Common myeloid progenitor, CD34-positive (primary cell): Measurements from ENCODE around the gene EDRF1.

Experiments used
- CTCF ChIA-PET: fragments of 350-600 bp; sonication (Branson Sonifier 250); formaldehyde crosslinking; loops from one replicate; lab custom pipeline; 2021; ENCODE audit warnings: antibody characterized with exemption; lab: Charles Lee
- POLR2A ChIA-PET: fragments of 350-600 bp; sonication (Branson Sonifier 250); formaldehyde crosslinking; loops from one replicate; lab custom pipeline; 2021; ENCODE audit warnings: antibody characterized with exemption; lab: Charles Lee
- DNase-seq, 3 donors: peaks; one replicate each; pipeline versions ENCODE4 v3.0.0 to v3.0.0-alpha.2; 2013
- H3K27ac ChIP-seq, 2 experiments: 1 replicate in 1 of 2; 2 replicates in 1 of 2; pipeline ENCODE4 v1.7.0; 2013; ENCODE audit warnings: inconsistent platforms in 2 of 2, low read length in 2 of 2, mild to moderate bottlenecking in 2 of 2, low read depth in 1 of 2, moderate library complexity in 1 of 2; ENCODE audit not compliant: severe bottlenecking in 2 of 2, insufficient read depth in 1 of 2, poor library complexity in 1 of 2
- H3K27me3 ChIP-seq, 5 experiments: replicated peaks in 2 of 5; 1 replicate in 3 of 5; 2 replicates in 2 of 5; pipeline versions ENCODE4 v1.6.1 to v1.7.0; 2013; ENCODE audit warnings: low read length in 4 of 5, mild to moderate bottlenecking in 2 of 5, moderate library complexity in 2 of 5, inconsistent platforms in 1 of 5; ENCODE audit not compliant: insufficient read depth in 5 of 5, control insufficient read depth in 4 of 5
- H3K36me3 ChIP-seq, 4 experiments: 1 replicate in 2 of 4; 2 replicates in 2 of 4; pipeline versions ENCODE4 v1.6.1 to v1.7.0; 2013; ENCODE audit warnings: low read length in 3 of 4, control low read depth in 1 of 4, mild to moderate bottlenecking in 1 of 4; ENCODE audit not compliant: control insufficient read depth in 4 of 4, insufficient read depth in 4 of 4
- H3K4me1 ChIP-seq, 4 experiments: 1 replicate in 3 of 4; 2 replicates in 1 of 4; pipeline versions ENCODE4 v1.6.1 to v1.7.1; 2013; ENCODE audit warnings: low read length in 3 of 4, mild to moderate bottlenecking in 3 of 4, control low read depth in 1 of 4, inconsistent platforms in 1 of 4, moderate library complexity in 1 of 4; ENCODE audit not compliant: control insufficient read depth in 4 of 4, insufficient read depth in 4 of 4; ENCODE audit errors: control extremely low read depth in 1 of 4
- H3K4me3 ChIP-seq, 7 experiments: 1 replicate in 4 of 7; 2 replicates in 3 of 7; pipeline versions ENCODE4 v1.5.1 to v1.7.0; 2013; ENCODE audit warnings: mild to moderate bottlenecking in 7 of 7, low read length in 6 of 7, moderate library complexity in 6 of 7, inconsistent platforms in 2 of 7, low read depth in 2 of 7, control low read depth in 1 of 7; ENCODE audit not compliant: insufficient read depth in 4 of 7, control insufficient read depth in 1 of 7; ENCODE audit errors: extremely low read depth in 1 of 7
- H3K9me3 ChIP-seq, 5 experiments: 1 replicate in 4 of 5; 2 replicates in 1 of 5; pipeline versions ENCODE4 v1.6.1 to v1.7.1; 2013; ENCODE audit warnings: low read length in 4 of 5, mild to moderate bottlenecking in 2 of 5, inconsistent platforms in 1 of 5, low read depth in 1 of 5, moderate library complexity in 1 of 5; ENCODE audit not compliant: control insufficient read depth in 4 of 5, insufficient read depth in 2 of 5; ENCODE audit errors: control extremely low read depth in 1 of 5
- WGBS: methylation state at CpG from one replicate; pipeline ENCODE4 v1.1.5; 2013; ENCODE audit not compliant: insufficient coverage; 5-methylcytosine and 5-hydroxymethylcytosine counted together

EDRF1 gene

GRCh38 chr10:125797994-125798662, 78.6 kb downstream of the EDRF1 start:
- H3K27ac ChIP-seq, result no peak overlapping the region
- H3K27me3 ChIP-seq, result no peaks in the 10 kb centered on the region
- peaks cover 4 to 68% (median 49%) of the 10 kb centered on the region in 4 experiments for H3K36me3 ChIP-seq
- no peaks in the 10 kb centered on the region for H3K4me1 ChIP-seq
- DNase-seq, result no peak
- no peak overlapping the region for H3K4me3 ChIP-seq
- CTCF ChIA-PET, result no interaction called here
- H3K9me3 ChIP-seq, result no peaks in the 10 kb centered on the region
- 96% methylated on average over 4 of the region's 5 CpGs for WGBS
- POLR2A ChIA-PET, result no interaction called here

GRCh38 chr10:125799451-125800182, 80.1 kb downstream of the EDRF1 start:
- DNase-seq, result no peak
- Histone ChIP-seq H3K27ac (no peak overlapping the region), H3K9me3 (no peaks in the 10 kb centered on the region), H3K4me3 (no peak overlapping the region), H3K27me3 (no peaks in the 10 kb centered on the region), H3K36me3 (peaks cover 2 to 72% (median 46%) of the 10 kb centered on the region in 4 experiments), H3K4me1 (no peaks in the 10 kb centered on the region)
- CTCF ChIA-PET, result no interaction called here
- POLR2A ChIA-PET, result no interaction called here
- WGBS, result 100% methylated on average over 3 of the region's 8 CpGs

- no peak for DNase-seq
- ChIA-PET POLR2A (no interaction called here), CTCF (no interaction called here)
- H3K4me3 ChIP-seq, result no peak overlapping the region
- no peak overlapping the region for H3K27ac ChIP-seq
- WGBS, result 100% methylated on average over 1 of the region's 1 CpG
- H3K27me3 ChIP-seq, result no peaks in the 10 kb centered on the region
- peaks cover 0 to 70% (median 44%) of the 10 kb centered on the region in 4 experiments for H3K36me3 ChIP-seq
- H3K9me3 ChIP-seq, result no peaks in the 10 kb centered on the region
- no peaks in the 10 kb centered on the region for H3K4me1 ChIP-seq
Measured at GRCh38 chr10:125801574-125801973, 82.1 kb downstream of the EDRF1 start.

- ChIA-PET CTCF (interaction anchor here (1.0 kb wide), 1 partner anchor 13 kb away, joined by 3 read pairs; no protein-coding TSS in a partner anchor), POLR2A (no interaction called here)
- no peak for DNase-seq
- H3K9me3 ChIP-seq, result no peaks in the 10 kb centered on the region
- no peaks in the 10 kb centered on the region for H3K4me1 ChIP-seq
- peaks cover 2 to 70% (median 45%) of the 10 kb centered on the region in 4 experiments for H3K36me3 ChIP-seq
- no peaks in the 10 kb centered on the region for H3K27me3 ChIP-seq
- no peak overlapping the region for H3K27ac ChIP-seq
- H3K4me3 ChIP-seq, result no peak overlapping the region
- WGBS, result 98% methylated on average over 5 of the region's 5 CpGs
Measured at GRCh38 chr10:125802131-125802530, 82.6 kb downstream of the EDRF1 start.

- H3K4me1 ChIP-seq, result no peaks in the 10 kb centered on the region
- WGBS, result 100% methylated on average over 4 of the region's 7 CpGs
- peaks cover 2 to 70% (median 44%) of the 10 kb centered on the region in 4 experiments for H3K36me3 ChIP-seq
- H3K9me3 ChIP-seq, result no peaks in the 10 kb centered on the region
- H3K4me3 ChIP-seq, result no peak overlapping the region
- no peak overlapping the region for H3K27ac ChIP-seq
- DNase-seq, result no peak
- ChIA-PET CTCF (interaction anchor here (1.0 kb wide), 1 partner anchor 14 kb away, joined by 3 read pairs; no protein-coding TSS in a partner anchor), POLR2A (no interaction called here)
- H3K27me3 ChIP-seq, result no peaks in the 10 kb centered on the region
Measured at GRCh38 chr10:125802739-125803138, 83.2 kb downstream of the EDRF1 start.

- peaks cover 5 to 79% (median 44%) of the 10 kb centered on the region in 4 experiments for H3K36me3 ChIP-seq
- H3K27me3 ChIP-seq, result no peaks in the 10 kb centered on the region
- H3K4me3 ChIP-seq, result no peak overlapping the region
- H3K9me3 ChIP-seq, result peaks cover 0 to 5% (median 0%) of the 10 kb centered on the region in 5 experiments
- DNase-seq, result no peak
- ChIA-PET POLR2A (interaction anchor here (0.6 kb wide), 1 partner anchor 87 kb away, joined by 3 read pairs; no protein-coding TSS in a partner anchor), CTCF (interaction anchor here (1.2 kb wide), 2 partner anchors 10 to 16 kb away, joined by 3 read pairs; no protein-coding TSS in a partner anchor)
- no peaks in the 10 kb centered on the region for H3K4me1 ChIP-seq
- 100% methylated on average over 1 of the region's 1 CpG for WGBS
- no peak overlapping the region for H3K27ac ChIP-seq
Measured at GRCh38 chr10:125808047-125808446, 88.5 kb downstream of the EDRF1 start.

GRCh38 chr10:125811251-125811650, 91.7 kb downstream of the EDRF1 start:
- Histone ChIP-seq H3K4me3 (no peak overlapping the region), H3K36me3 (peaks cover 17 to 82% (median 45%) of the 10 kb centered on the region in 4 experiments), H3K4me1 (no peaks in the 10 kb centered on the region), H3K9me3 (peaks cover 0 to 5% (median 0%) of the 10 kb centered on the region in 5 experiments), H3K27me3 (no peaks in the 10 kb centered on the region), H3K27ac (no peak overlapping the region)
- ChIA-PET POLR2A (no interaction called here), CTCF (no interaction called here)
- 100% methylated on average over 1 of the region's 1 CpG for WGBS
- DNase-seq, result no peak
